Rectal smooth muscle tissue (tissue), 1 donor: ENCODE data around the gene SYT12.

Experiments
- H3K27ac ChIP-seq: one replicate; pipeline ENCODE4 v1.7.0; 2013; ENCODE audit warnings: low read depth, low read length, inconsistent platforms
- H3K27me3 ChIP-seq: one replicate; pipeline ENCODE4 v1.7.0; 2013; ENCODE audit warnings: low read length; ENCODE audit not compliant: control insufficient read depth, insufficient read depth
- H3K36me3 ChIP-seq: one replicate; pipeline ENCODE4 v1.7.0; 2013; ENCODE audit warnings: low read length; ENCODE audit not compliant: control insufficient read depth, insufficient read depth
- H3K4me1 ChIP-seq: one replicate; pipeline ENCODE4 v1.7.0; 2013; ENCODE audit warnings: low read length; ENCODE audit not compliant: control insufficient read depth, insufficient read depth
- H3K4me3 ChIP-seq: one replicate; pipeline ENCODE4 v1.7.0; 2013; ENCODE audit warnings: low read length
- H3K9ac ChIP-seq: one replicate; pipeline ENCODE4 v1.7.0; 2013; ENCODE audit warnings: low read length

SYT12 gene

GRCh38 chr11:67073908-67074307, 51.0 kb downstream of the SYT12 start:
- H3K4me1 ChIP-seq = no peaks in the 10 kb centered on the region
- H3K4me3 ChIP-seq = no peak overlapping the region
- no peak overlapping the region for H3K9ac ChIP-seq
- H3K36me3 ChIP-seq = no peaks in the 10 kb centered on the region
- no peak overlapping the region for H3K27ac ChIP-seq
- no peaks in the 10 kb centered on the region for H3K27me3 ChIP-seq

DNA sequence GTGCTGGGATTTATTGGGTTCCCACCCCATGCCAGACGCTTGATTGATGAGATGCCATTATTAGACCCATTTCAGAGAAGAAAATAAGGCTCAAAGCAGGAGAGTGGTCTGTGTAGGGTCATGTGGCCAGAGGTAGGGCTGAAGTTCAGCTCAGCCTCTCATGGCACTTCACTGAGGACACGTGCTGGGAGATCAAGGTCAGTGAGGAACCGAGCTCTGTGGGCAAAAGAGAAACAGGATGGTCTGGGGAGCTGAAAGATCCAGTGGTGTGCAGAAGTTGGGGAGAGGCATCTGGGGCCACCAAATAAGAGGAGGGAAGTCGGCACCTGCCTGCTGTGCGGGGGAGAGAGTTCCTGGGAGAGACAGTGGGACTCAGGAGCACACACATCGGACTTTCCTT, 53.3 kb downstream of the SYT12 start:
- Histone ChIP-seq H3K36me3 (no peaks in the 10 kb centered on the region), H3K4me3 (no peak overlapping the region), H3K27me3 (no peaks in the 10 kb centered on the region), H3K9ac (no peak overlapping the region), H3K27ac (no peak overlapping the region), H3K4me1 (no peaks in the 10 kb centered on the region)

GRCh38 chr11:67079065-67079705, 56.3 kb downstream of the SYT12 start:
- Histone ChIP-seq H3K27me3 (no peaks in the 10 kb centered on the region), H3K36me3 (no peaks in the 10 kb centered on the region), H3K4me1 (no peaks in the 10 kb centered on the region), H3K4me3 (no peak overlapping the region), H3K27ac (no peak overlapping the region), H3K9ac (no peak overlapping the region)

DNA sequence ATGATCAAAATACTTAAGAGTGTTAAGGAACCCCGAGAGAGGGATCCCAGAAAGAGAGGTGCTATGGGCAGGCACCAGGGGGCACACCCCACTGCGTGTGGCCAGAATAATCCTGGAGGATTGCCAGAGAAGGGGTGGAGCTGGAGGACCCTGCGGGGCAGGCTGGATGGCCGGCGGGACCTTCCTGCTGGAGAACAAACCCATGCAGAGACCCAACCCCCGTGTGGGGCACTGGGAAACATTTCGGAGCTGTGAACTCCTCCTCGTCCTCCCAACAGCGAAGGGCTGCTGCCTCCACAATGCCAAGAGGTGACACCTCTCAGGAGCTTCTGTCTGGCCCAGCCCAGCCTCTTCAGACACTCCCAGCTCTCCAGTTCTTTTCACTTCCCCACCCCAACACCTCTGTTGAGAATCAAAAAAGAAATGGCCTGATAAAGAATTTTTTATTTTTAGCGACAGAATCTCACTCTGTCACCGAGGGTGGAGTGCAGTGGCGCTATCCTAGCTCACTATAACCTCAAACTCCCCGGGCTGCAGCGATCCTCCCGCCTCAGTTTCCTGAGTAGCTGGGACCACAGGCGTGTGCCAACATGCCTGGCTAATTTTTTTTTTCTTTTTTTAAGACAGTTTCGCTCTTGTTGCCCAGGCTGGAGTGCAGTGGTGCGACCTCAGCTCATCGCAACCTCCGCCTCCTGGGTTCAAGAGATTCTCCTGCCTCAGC, 59.3 kb downstream of the SYT12 start:
- Histone ChIP-seq H3K36me3 (no peaks in the 10 kb centered on the region), H3K9ac (no peak overlapping the region), H3K27ac (no peak overlapping the region), H3K4me1 (no peaks in the 10 kb centered on the region), H3K4me3 (no peak overlapping the region), H3K27me3 (no peaks in the 10 kb centered on the region)

- H3K27me3 ChIP-seq = no peaks in the 10 kb centered on the region
- no peak overlapping the region for H3K27ac ChIP-seq
- no peaks in the 10 kb centered on the region for H3K36me3 ChIP-seq
- no peak overlapping the region for H3K9ac ChIP-seq
- no peak overlapping the region for H3K4me3 ChIP-seq
- H3K4me1 ChIP-seq = no peaks in the 10 kb centered on the region
Observed at GRCh38 chr11:67083786-67084366, 60.9 kb downstream of the SYT12 start.

- H3K27me3 ChIP-seq = no peaks in the 10 kb centered on the region
- no peak overlapping the region for H3K27ac ChIP-seq
- no peak overlapping the region for H3K9ac ChIP-seq
- no peaks in the 10 kb centered on the region for H3K4me1 ChIP-seq
- H3K36me3 ChIP-seq = no peaks in the 10 kb centered on the region
- H3K4me3 ChIP-seq = no peak overlapping the region
Observed at GRCh38 chr11:67085617-67086016, 62.7 kb downstream of the SYT12 start.

DNA sequence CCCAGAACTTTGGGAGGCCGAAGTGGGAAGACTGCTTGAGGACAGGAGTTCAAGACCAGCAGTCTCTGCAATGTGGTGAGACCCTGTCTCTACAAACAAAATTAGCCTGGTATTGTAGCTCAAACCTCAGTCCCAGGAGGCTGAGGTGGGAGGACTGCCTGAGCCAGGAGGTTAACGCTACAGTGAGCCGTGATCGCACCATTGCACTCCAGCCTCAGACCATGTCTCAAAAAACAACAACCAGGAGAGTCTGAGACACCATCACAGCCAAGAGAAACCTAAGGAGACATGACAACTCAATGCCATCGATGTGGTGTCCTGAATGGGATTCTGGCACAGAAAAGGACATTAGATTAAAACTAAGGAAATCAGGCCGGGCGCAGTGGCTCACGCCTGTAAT, 67.8 kb downstream of the SYT12 start:
- H3K4me3 ChIP-seq = no peak overlapping the region
- H3K27me3 ChIP-seq = no peaks in the 10 kb centered on the region
- no peak overlapping the region for H3K9ac ChIP-seq
- H3K27ac ChIP-seq = no peak overlapping the region
- no peaks in the 10 kb centered on the region for H3K4me1 ChIP-seq
- no peaks in the 10 kb centered on the region for H3K36me3 ChIP-seq

DNA sequence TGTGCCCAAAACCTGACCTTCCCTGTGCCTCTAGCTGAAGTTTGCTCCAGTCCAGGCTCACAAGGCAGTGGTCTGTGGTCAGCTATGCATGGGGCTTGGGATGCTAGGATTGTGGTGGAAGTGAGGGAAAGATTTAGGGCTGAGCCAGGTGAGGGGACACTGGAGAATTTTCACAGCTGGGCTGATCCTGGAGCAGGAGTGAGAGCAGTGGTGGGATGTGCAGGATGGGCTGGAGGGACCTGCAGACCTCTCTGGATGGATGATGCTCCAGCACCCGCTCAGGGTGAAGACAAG, 72.2 kb downstream of the SYT12 start:
- no peak overlapping the region for H3K4me3 ChIP-seq
- H3K36me3 ChIP-seq = no peaks in the 10 kb centered on the region
- no peak overlapping the region for H3K9ac ChIP-seq
- no peaks in the 10 kb centered on the region for H3K4me1 ChIP-seq
- H3K27me3 ChIP-seq = no peaks in the 10 kb centered on the region
- H3K27ac ChIP-seq = no peak overlapping the region

DNA sequence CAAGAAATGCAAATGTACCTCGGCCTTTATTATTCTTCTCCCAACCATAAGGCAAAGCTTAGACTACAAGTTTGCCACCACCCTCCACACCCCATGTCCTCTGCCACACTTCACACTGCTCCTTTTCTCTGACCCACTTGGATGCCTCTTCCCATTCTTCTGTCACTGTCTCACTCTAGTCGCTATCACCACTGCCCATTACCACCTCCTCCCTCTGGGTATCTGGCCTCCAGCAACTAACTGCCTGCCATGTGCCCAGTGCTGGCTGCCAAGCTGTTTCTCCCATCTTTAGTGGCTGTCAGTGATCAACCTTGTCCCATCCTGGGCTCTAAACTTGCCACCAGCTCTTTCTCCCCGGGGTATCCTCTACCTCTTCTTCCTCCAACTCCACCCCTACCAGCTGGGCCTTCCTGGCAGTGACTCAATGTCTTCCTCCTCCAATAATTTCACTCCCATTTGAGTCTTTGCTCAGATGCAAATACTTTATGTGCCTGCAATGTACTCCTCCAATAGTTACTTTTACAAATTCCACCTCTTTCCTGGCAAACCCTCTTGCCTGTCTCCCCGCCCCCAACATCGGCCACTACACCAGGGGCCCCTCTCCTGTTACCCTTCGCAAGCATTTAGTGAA, 76.0 kb downstream of the SYT12 start:
- Histone ChIP-seq H3K9ac (no peak overlapping the region), H3K27me3 (no peaks in the 10 kb centered on the region), H3K4me1 (no peaks in the 10 kb centered on the region), H3K4me3 (no peak overlapping the region), H3K36me3 (no peaks in the 10 kb centered on the region), H3K27ac (no peak overlapping the region)

GRCh38 chr11:67099831-67100324, 76.9 kb downstream of the SYT12 start:
- no peak overlapping the region for H3K9ac ChIP-seq
- no peaks in the 10 kb centered on the region for H3K27me3 ChIP-seq
- no peak overlapping the region for H3K27ac ChIP-seq
- no peaks in the 10 kb centered on the region for H3K36me3 ChIP-seq
- H3K4me3 ChIP-seq = no peak overlapping the region
- H3K4me1 ChIP-seq = no peaks in the 10 kb centered on the region
